WERI-Rb-1 (cell line): ENCODE results near the gene YIPF5.

Experiments
- DNase-seq: peaks from one replicate; pipeline ENCODE4 v3.0.0-alpha.2; 2020
- H3K27ac ChIP-seq: fragments of 250-450 bp; sonication (Bioruptor Pico); 2 replicates; pipeline ENCODE4 v1.5.1; 2020; ENCODE audit warnings: mild to moderate bottlenecking, moderate library complexity
- H3K27me3 ChIP-seq: fragments of 250-450 bp; sonication (Bioruptor Pico); 2 replicates; pipeline ENCODE4 v1.5.1; 2021; ENCODE audit warnings: mild to moderate bottlenecking, low read depth, moderate library complexity; ENCODE audit not compliant: insufficient read depth, severe bottlenecking
- H3K36me3 ChIP-seq: fragments of 250-450 bp; sonication (Bioruptor Pico); 2 replicates; pipeline ENCODE4 v1.5.1; 2020; ENCODE audit warnings: mild to moderate bottlenecking, moderate library complexity
- H3K4me3 ChIP-seq: 2 replicates; pipeline ENCODE4 v1.5.1; 2011; ENCODE audit warnings: low read depth, mild to moderate bottlenecking, control low read depth, low read length
- H3K9me3 ChIP-seq: fragments of 250-450 bp; sonication (Bioruptor Pico); 2 replicates; pipeline ENCODE4 v1.5.1; 2021; ENCODE audit warnings: mild to moderate bottlenecking, moderate library complexity; ENCODE audit not compliant: severe bottlenecking
- TF ChIP-seq, protein P1 (sequence below): IDR thresholded peaks from 2 replicates; pipeline ENCODE4 v1.5.1; 2011; ENCODE audit warnings: low read depth, mild to moderate bottlenecking, control low read depth, inconsistent platforms, low read length

YIPF5 gene

DNA sequence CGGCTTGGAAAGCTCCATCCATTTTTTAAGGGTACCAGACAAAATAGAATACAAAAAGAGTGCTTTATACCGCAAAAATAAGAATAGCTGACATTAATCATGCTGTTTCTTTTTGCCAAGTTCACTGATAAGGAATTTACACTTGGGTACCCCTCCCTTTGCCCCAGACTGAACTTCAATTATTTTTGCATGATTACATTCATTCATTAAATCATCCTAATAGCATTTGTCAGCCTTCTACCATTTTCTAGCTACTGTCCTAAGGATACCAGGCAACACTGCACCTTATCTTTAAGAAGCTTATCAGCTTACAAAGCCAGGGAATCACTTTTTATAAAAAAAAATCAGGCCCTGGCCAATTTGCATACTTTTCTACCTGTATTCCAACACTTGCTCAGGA is 48.4 kb downstream of the YIPF5 start:
- peak overlapping the region; percentile 59 for H3K27ac ChIP-seq
- peak overlapping the region; percentile 37 for H3K4me3 ChIP-seq
- TF ChIP-seq, protein P1, sequence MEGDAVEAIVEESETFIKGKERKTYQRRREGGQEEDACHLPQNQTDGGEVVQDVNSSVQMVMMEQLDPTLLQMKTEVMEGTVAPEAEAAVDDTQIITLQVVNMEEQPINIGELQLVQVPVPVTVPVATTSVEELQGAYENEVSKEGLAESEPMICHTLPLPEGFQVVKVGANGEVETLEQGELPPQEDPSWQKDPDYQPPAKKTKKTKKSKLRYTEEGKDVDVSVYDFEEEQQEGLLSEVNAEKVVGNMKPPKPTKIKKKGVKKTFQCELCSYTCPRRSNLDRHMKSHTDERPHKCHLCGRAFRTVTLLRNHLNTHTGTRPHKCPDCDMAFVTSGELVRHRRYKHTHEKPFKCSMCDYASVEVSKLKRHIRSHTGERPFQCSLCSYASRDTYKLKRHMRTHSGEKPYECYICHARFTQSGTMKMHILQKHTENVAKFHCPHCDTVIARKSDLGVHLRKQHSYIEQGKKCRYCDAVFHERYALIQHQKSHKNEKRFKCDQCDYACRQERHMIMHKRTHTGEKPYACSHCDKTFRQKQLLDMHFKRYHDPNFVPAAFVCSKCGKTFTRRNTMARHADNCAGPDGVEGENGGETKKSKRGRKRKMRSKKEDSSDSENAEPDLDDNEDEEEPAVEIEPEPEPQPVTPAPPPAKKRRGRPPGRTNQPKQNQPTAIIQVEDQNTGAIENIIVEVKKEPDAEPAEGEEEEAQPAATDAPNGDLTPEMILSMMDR, result no peak
- no peaks in the 10 kb centered on the region for H3K9me3 ChIP-seq
- no peaks in the 10 kb centered on the region for H3K36me3 ChIP-seq
- no peak for DNase-seq
- H3K27me3 ChIP-seq, result no peaks in the 10 kb centered on the region

DNA sequence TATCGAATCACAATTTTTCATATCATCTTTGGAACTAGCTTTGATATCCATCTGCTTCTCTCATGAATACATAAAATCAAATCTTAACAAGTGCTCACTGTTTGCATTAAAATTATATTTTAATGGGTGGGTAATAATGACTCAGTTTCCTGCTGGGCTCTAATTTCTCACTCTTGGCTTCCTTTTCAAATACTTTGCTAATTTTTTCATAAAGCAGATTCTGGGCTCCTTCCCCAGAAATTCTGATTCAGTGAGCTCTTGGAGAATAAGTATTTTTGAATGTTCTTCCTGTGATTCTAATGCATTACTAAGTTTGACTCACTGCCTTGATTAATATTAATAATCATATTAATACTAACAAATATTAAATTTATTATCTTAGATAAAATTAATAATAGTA is 48.9 kb downstream of the YIPF5 start:
- Histone ChIP-seq H3K4me3 (no peak overlapping the region), H3K27ac (no peak overlapping the region)

DNA sequence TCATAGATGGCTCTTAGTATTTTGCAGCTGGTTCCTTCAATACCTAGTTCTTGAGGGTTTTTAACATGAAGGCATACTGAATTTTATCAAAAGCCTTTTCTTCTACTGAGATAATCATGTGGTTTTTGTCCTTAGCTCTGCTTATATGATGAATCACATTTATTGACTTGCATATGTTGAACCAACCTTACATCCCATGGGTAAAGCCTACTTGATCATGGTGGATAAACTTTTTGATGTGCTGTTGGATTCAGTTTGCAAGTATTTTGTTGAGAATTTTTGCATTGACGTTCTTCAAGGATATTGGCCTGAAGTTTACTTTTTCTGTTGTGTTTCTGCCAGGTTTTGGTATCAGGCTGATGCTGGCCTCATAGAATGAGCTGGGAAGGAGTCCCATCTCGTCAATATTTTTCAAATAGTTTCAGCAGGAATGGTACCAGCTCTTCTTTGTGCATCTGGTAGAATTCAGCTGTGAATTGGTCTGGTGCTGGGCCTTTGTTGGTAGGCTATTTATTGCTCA is 49.7 kb downstream of the YIPF5 start:
- no peak for DNase-seq
- TF ChIP-seq, protein P1, result no peak
- no peak overlapping the region for H3K4me3 ChIP-seq
- no peaks in the 10 kb centered on the region for H3K9me3 ChIP-seq
- H3K27me3 ChIP-seq, result no peaks in the 10 kb centered on the region
- no peaks in the 10 kb centered on the region for H3K36me3 ChIP-seq
- no peak overlapping the region for H3K27ac ChIP-seq

More for the DNA sequence above, 48.9 kb downstream of the YIPF5 start:
- TF ChIP-seq, protein P1, result no peak
- no peak for DNase-seq
- Histone ChIP-seq H3K36me3 (no peaks in the 10 kb centered on the region), H3K27me3 (no peaks in the 10 kb centered on the region), H3K9me3 (no peaks in the 10 kb centered on the region)

DNA sequence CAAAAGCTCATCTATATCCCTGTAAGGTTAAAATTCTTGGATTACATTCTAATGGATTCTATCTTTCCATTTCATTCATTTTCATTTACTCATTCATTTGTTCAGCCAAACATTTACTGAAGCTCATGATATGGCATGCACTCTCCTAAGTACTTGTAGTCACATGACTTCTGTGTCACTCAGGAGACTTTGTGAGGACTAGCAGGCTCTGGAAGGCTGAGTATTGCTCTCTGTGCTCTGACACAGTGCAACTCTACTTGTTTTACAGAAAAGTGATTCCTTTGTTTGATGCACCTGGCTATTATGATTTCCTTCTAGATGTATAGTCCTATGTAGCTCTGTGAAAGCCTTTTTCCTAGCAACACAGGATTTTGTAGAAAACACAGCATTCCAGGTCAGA is 53.0 kb downstream of the YIPF5 start:
- Histone ChIP-seq H3K27ac (no peak overlapping the region), H3K27me3 (no peaks in the 10 kb centered on the region), H3K4me3 (no peak overlapping the region), H3K9me3 (no peaks in the 10 kb centered on the region), H3K36me3 (no peaks in the 10 kb centered on the region)
- DNase-seq, result no peak
- TF ChIP-seq, protein P1, result no peak

DNA sequence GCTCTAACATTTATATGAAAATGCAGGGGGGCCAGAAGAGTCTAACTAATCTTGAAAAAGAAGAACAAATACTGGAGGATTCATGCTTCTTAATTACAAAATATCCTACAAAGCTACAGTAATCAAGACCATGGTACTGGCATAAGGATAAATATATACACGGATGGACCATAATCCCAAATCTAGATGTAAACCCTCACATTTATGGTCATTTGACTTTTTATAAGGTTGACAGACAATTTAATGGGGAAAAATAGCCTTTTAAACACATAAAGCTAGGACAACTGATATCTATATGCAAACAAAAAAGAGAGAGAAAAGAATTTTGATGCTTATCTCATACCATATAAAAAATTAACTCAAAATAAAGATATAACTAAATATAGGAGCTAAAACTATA is 55.9 kb downstream of the YIPF5 start:
- no peaks in the 10 kb centered on the region for H3K27me3 ChIP-seq
- TF ChIP-seq, protein P1, result no peak
- H3K9me3 ChIP-seq, result no peaks in the 10 kb centered on the region
- no peak for DNase-seq
- H3K4me3 ChIP-seq, result no peak overlapping the region
- H3K27ac ChIP-seq, result no peak overlapping the region
- H3K36me3 ChIP-seq, result no peaks in the 10 kb centered on the region
